GM12892 (cell line): Measurements from ENCODE around the gene FAM240B.
A peak's percentile ranks its signal among the peaks of the same experiment; 100 is the strongest.

ENCODE experiments used
- DNase-seq: peaks from one replicate; pipeline ENCODE4 v3.0.0; 2011; ENCODE audit not compliant: insufficient read length
- FAIRE-seq: peaks from 2 replicates; lab custom pipeline; 2011; peaks lifted over from hg19 to GRCh38; lab: Jason Lieb, UNC
- POLR2A ChIP-seq: IDR thresholded peaks from 2 replicates; pipeline ENCODE4 v1.6.1; 2011; ENCODE audit warnings: low read depth, low read length, control low read depth
- POLR2AphosphoS5 ChIP-seq: IDR thresholded peaks from 2 replicates; pipeline ENCODE4 v1.6.1; 2011; ENCODE audit warnings: low read depth, low read length, control low read depth
- TAF1 ChIP-seq: IDR thresholded peaks from 2 replicates; pipeline ENCODE4 v1.6.1; 2011; ENCODE audit warnings: low read depth, mild to moderate bottlenecking, control low read depth, low read length, borderline replicate concordance

FAM240B gene

DNA sequence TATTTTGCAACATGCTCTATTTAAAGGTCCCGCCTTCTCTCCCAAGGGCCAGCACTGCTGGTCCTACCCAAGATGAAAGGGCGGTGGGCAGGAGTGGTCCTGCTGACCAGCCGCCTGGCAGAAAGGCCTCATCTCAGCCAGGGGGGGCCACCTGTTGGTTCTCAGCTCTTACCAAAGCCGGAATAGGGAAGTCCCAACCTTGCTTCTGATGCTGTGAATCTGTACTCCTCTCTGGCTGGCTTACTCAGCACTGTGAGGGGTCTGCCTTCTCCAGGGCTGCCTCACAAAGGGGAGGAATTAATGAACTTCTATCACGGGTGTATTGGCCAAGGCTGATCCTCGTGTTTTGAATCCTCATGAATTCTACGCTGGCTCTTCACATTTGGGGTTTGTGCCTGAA, 13.6 kb upstream of the FAM240B start:
- TF ChIP-seq POLR2AphosphoS5 (no peak), TAF1 (no peak), POLR2A (no peak)
- FAIRE-seq (no peak), DNase-seq (no peak)

DNA sequence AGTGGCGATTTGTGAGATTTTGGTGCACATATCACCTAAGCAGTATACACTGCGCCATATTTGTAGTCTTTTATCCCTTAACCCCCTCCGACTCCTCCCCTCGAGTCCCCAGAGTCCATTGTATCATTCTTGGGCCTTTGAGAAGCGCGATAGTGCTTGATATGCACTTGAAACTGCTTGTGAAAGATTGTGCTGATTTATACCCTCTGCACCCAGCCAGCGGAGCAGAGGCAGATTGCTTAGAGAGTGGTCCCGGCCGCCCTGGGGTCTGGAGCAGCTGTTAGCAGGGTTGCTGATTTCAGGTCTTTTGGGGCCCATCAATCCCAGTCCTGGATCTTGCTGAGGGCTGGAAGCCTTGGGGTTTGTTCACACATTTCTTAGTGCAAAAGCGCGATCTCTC, 13.0 kb upstream of the FAM240B start:
- FAIRE-seq (no peak), DNase-seq (no peak)
- TF ChIP-seq POLR2A, result no peak
- no peak for TF ChIP-seq TAF1
- no peak for TF ChIP-seq POLR2AphosphoS5

GRCh38 chr9:38727497-38728001, 7.6 kb upstream of the FAM240B start:
- TF ChIP-seq TAF1, result no peak
- no peak for TF ChIP-seq POLR2AphosphoS5
- no peak for TF ChIP-seq POLR2A
- FAIRE-seq, result no peak
- DNase-seq, result no peak

- DNase-seq (no peak), FAIRE-seq (no peak)
- TF ChIP-seq TAF1 (no peak), POLR2A (no peak), POLR2AphosphoS5 (no peak)
Observed at GRCh38 chr9:38724754-38725153, 4.8 kb upstream of the FAM240B start.

- no peak for TF ChIP-seq TAF1
- no peak for TF ChIP-seq POLR2A
- TF ChIP-seq POLR2AphosphoS5, result no peak
- DNase-seq, result no peak
- no peak for FAIRE-seq
Observed at GRCh38 chr9:38718148-38718547, 1.8 kb downstream of the FAM240B start.

- DNase-seq, result no peak
- FAIRE-seq, result no peak
- TF ChIP-seq TAF1, result no peak
- no peak for TF ChIP-seq POLR2A
- no peak for TF ChIP-seq POLR2AphosphoS5
Observed at GRCh38 chr9:38715684-38716083, 4.2 kb downstream of the FAM240B start.

GRCh38 chr9:38713426-38713825, 6.5 kb downstream of the FAM240B start:
- no peak for TF ChIP-seq POLR2AphosphoS5
- TF ChIP-seq TAF1, result no peak
- no peak for TF ChIP-seq POLR2A
- DNase-seq, result no peak
- no peak for FAIRE-seq

DNA sequence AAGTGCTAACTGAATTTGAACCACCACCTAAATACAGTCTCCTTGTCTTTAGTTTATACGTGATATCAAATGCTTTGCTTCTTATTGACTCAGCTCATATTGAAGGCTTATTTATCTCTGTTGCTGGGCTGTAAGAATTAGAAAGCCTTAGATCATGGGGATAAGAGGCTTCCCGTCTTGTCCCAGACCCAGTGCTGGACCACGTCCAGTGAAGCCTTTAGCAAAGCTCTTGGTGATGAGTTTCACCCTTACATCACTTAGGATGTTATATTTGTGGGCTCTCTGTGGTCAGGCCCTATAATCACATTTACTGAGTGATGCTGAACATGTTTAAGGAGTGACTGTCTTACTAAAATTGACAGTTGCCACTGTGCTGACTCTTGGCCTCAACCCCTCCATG, 11.2 kb downstream of the FAM240B start:
- FAIRE-seq (no peak), DNase-seq (no peak)
- TF ChIP-seq POLR2AphosphoS5, result no peak
- no peak for TF ChIP-seq POLR2A
- no peak for TF ChIP-seq TAF1

GRCh38 chr9:38707885-38708637, 11.9 kb downstream of the FAM240B start:
- no peak for DNase-seq
- peak; percentile 40 for FAIRE-seq
- no peak for TF ChIP-seq POLR2A
- TF ChIP-seq POLR2AphosphoS5, result no peak

- no peak for TF ChIP-seq TAF1
- TF ChIP-seq POLR2AphosphoS5, result no peak
- no peak for TF ChIP-seq POLR2A
- FAIRE-seq (no peak), DNase-seq (no peak)
Observed at GRCh38 chr9:38706493-38706892, 13.4 kb downstream of the FAM240B start.

- TF ChIP-seq POLR2AphosphoS5 (no peak), TAF1 (no peak), POLR2A (no peak)
- FAIRE-seq, result no peak
- DNase-seq, result no peak
Observed at GRCh38 chr9:38705917-38706316, 14.0 kb downstream of the FAM240B start.

DNA sequence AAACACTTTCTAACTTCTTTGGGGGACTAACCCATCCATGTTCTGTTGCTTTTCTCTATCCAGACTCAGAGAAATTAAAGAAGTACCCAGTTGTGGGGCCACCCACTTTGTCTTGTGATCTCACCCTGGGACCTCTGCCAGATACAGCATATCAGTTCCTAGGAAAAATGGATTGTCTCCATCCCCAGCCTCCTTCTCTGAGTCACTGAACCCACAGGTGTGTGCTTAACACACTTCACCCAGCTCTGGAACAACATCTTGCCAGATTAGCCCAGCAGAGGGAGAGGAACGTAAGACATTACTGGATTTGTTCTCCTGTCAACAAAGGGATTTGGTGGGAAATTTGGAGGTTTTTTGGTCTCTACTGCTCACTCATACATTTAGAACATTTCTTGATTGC, 19.2 kb downstream of the FAM240B start:
- no peak for DNase-seq
- FAIRE-seq, result no peak
- TF ChIP-seq TAF1, result no peak
- no peak for TF ChIP-seq POLR2AphosphoS5
- TF ChIP-seq POLR2A, result no peak

DNA sequence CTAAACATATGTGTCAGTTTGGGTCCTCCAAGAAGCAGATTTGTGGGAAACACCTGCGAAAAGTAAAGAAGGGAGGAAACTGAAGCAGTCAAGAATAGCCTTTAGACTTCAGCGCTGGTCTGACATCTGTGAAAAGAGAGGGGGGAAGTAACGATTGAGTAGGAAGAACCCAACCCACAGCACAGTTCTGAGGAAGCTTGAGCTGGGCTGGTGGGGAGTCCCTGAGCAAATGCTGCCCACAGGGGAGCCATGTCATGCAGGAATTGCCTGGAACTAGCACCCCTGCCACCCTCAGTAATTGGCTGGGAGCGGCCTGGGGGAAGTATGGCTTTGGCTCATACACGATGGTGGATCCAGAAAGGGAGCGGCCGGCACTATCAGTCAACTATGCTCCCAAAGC, 20.6 kb downstream of the FAM240B start:
- FAIRE-seq (no peak), DNase-seq (no peak)
- TF ChIP-seq TAF1, result no peak
- no peak for TF ChIP-seq POLR2A
- no peak for TF ChIP-seq POLR2AphosphoS5

DNA sequence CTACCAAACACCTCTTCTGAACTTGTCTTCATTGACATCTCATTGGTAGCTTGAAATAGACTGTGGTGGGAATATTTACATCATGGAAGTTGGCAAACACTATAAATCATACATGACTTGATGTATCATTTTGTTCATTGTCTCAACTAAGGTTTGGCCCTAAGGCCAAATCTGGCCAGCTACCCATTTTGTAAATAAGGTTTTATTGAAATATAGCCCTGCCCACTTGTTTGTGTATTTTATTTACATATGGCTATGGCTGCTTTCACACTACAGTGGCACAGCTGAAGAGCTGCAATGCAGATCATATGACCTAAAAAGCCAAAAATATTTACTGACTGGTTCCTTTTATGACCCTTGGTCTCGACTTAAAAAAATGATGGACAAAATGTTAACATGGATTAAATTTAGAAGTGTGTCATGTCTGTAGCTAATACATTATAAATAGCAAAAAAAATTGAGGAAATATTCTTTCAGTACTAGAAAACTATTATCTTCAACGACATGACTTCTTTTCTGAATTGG, 22.1 kb downstream of the FAM240B start:
- FAIRE-seq (no peak), DNase-seq (no peak)
- TF ChIP-seq TAF1, result no peak
- TF ChIP-seq POLR2AphosphoS5, result no peak
- TF ChIP-seq POLR2A, result no peak
